Activated T-cell treated with anti-CD3 and anti-CD28 coated beads, Interleukin-2, amount 50 U/mL, for 4 hours (primary cell): ENCODE data around the gene SLC25A41. TPM values are rescaled to one million over a fixed set of nuclear protein-coding genes. Genes with fewer than 3 reads are reported as not detected.
"Not testable (repeated sequence)": the region's sequence is repeated elsewhere in the genome, so short reads cannot be mapped to it uniquely, and the experiment has no call there.

Experiments
- ATAC-seq, 2 donors: fragments of 200-7000 bp; cut with Tn5 transposase; one replicate each; pipeline ENCODE4 v1.10.0; 2021
- DNase-seq: peaks from one replicate; pipeline ENCODE4 v3.0.0-alpha.2; 2020
- H3K27me3 Mint-ChIP-seq: one replicate; pipeline ENCODE4 v1.8.0; 2021; ENCODE audit warnings: low read depth, mixed read lengths
- H3K36me3 Mint-ChIP-seq: one replicate; pipeline ENCODE4 v1.8.0; 2022; ENCODE audit warnings: mixed read lengths; ENCODE audit not compliant: insufficient read depth
- H3K4me1 Mint-ChIP-seq: one replicate; pipeline ENCODE4 v1.8.0; 2021; ENCODE audit warnings: low read depth, mixed read lengths
- H3K4me3 Mint-ChIP-seq: one replicate; pipeline ENCODE4 v1.8.0; 2021; ENCODE audit warnings: mild to moderate bottlenecking, moderate library complexity, mixed read lengths
- H3K9me3 Mint-ChIP-seq: one replicate; pipeline ENCODE4 v1.8.0; 2021; ENCODE audit warnings: mixed read lengths
- total RNA-seq, 3 donors: library from RNA; stranded (reverse); gene quantifications; one replicate each; pipeline ENCODE4 v1.2.1, GENCODE V29; 2021

The SLC25A41 gene
- total RNA-seq, 3 donors from 2014 or later, result not detected

GRCh38 chr19:6452223-6452614 is 18.7 kb upstream of the SLC25A41 start:
- H3K9me3 Mint-ChIP-seq, result no peaks in the 10 kb centered on the region
- H3K36me3 Mint-ChIP-seq, result peaks cover 36% of the 10 kb centered on the region
- ATAC-seq (no peak), DNase-seq (no peak)
- no peaks in the 10 kb centered on the region for H3K4me1 Mint-ChIP-seq
- H3K4me3 Mint-ChIP-seq, result no peak overlapping the region
- H3K27me3 Mint-ChIP-seq, result no peaks in the 10 kb centered on the region

- H3K27me3 Mint-ChIP-seq, result no peaks in the 10 kb centered on the region
- H3K4me3 Mint-ChIP-seq, result no peak overlapping the region
- no peak for ATAC-seq
- no peaks in the 10 kb centered on the region for H3K4me1 Mint-ChIP-seq
- H3K9me3 Mint-ChIP-seq, result no peaks in the 10 kb centered on the region
- H3K36me3 Mint-ChIP-seq, result peaks cover 38% of the 10 kb centered on the region
- DNase-seq, result no peak
Observed at GRCh38 chr19:6451583-6452222, 18.1 kb upstream of the SLC25A41 start.

- Mint-ChIP-seq H3K4me3 (no peak overlapping the region), H3K36me3 (peaks cover 31% of the 10 kb centered on the region), H3K4me1 (no peaks in the 10 kb centered on the region), H3K27me3 (no peaks in the 10 kb centered on the region), H3K9me3 (peaks cover 2% of the 10 kb centered on the region)
- ATAC-seq (no peak), DNase-seq (no peak)
Observed at GRCh38 chr19:6450166-6450565, 16.6 kb upstream of the SLC25A41 start.

GRCh38 chr19:6448045-6448444 is 14.5 kb upstream of the SLC25A41 start:
- H3K27me3 Mint-ChIP-seq, result no peaks in the 10 kb centered on the region
- peaks cover 17% of the 10 kb centered on the region for H3K36me3 Mint-ChIP-seq

GRCh38 chr19:6446452-6446851 is 12.9 kb upstream of the SLC25A41 start:
- Mint-ChIP-seq H3K4me1 (no peaks in the 10 kb centered on the region), H3K9me3 (peaks cover 2% of the 10 kb centered on the region), H3K27me3 (no peaks in the 10 kb centered on the region), H3K36me3 (peaks cover 10% of the 10 kb centered on the region), H3K4me3 (no peak overlapping the region)
- ATAC-seq, result no peak
- DNase-seq, result no peak

More at GRCh38 chr19:6448045-6448444, 14.5 kb upstream of the SLC25A41 start:
- H3K4me1 Mint-ChIP-seq, result no peaks in the 10 kb centered on the region
- peaks cover 2% of the 10 kb centered on the region for H3K9me3 Mint-ChIP-seq
- no peak overlapping the region for H3K4me3 Mint-ChIP-seq
- ATAC-seq (no peak), DNase-seq (no peak)

GRCh38 chr19:6443986-6444385 is 10.4 kb upstream of the SLC25A41 start:
- Mint-ChIP-seq H3K4me1 (no peaks in the 10 kb centered on the region), H3K36me3 (peaks cover 8% of the 10 kb centered on the region), H3K27me3 (no peaks in the 10 kb centered on the region), H3K4me3 (no peak overlapping the region), H3K9me3 (peaks cover 2% of the 10 kb centered on the region)
- DNase-seq, result no peak
- ATAC-seq, result no peak

GRCh38 chr19:6442087-6442688 is 8.6 kb upstream of the SLC25A41 start:
- Mint-ChIP-seq H3K4me1 (no peaks in the 10 kb centered on the region), H3K36me3 (peaks cover 8% of the 10 kb centered on the region), H3K27me3 (no peaks in the 10 kb centered on the region), H3K9me3 (peaks cover 2% of the 10 kb centered on the region), H3K4me3 (no peak overlapping the region)
- DNase-seq (no peak), ATAC-seq (no peak)

GRCh38 chr19:6440905-6441304 is 7.3 kb upstream of the SLC25A41 start:
- H3K36me3 Mint-ChIP-seq, result peaks cover 2% of the 10 kb centered on the region
- no peak for DNase-seq
- no peak for ATAC-seq
- H3K4me3 Mint-ChIP-seq, result no peak overlapping the region
- H3K9me3 Mint-ChIP-seq, result no peaks in the 10 kb centered on the region
- no peaks in the 10 kb centered on the region for H3K4me1 Mint-ChIP-seq
- H3K27me3 Mint-ChIP-seq, result no peaks in the 10 kb centered on the region

GRCh38 chr19:6439743-6440142 is 6.2 kb upstream of the SLC25A41 start:
- H3K4me1 Mint-ChIP-seq, result no peaks in the 10 kb centered on the region
- ATAC-seq, result no peak
- H3K9me3 Mint-ChIP-seq, result no peaks in the 10 kb centered on the region
- DNase-seq, result no peak
- H3K27me3 Mint-ChIP-seq, result no peaks in the 10 kb centered on the region
- H3K4me3 Mint-ChIP-seq, result no peak overlapping the region
- no peaks in the 10 kb centered on the region for H3K36me3 Mint-ChIP-seq

GRCh38 chr19:6433165-6433564 is 398 bp downstream of the SLC25A41 start:
- H3K4me1 Mint-ChIP-seq, result peaks cover 3% of the 10 kb centered on the region
- H3K9me3 Mint-ChIP-seq, result no peaks in the 10 kb centered on the region
- peaks cover 1% of the 10 kb centered on the region for H3K27me3 Mint-ChIP-seq
- no peak overlapping the region for H3K4me3 Mint-ChIP-seq
- no peak for DNase-seq
- no peak for ATAC-seq
- H3K36me3 Mint-ChIP-seq, result no peaks in the 10 kb centered on the region

GRCh38 chr19:6431891-6432290 is 1.7 kb downstream of the SLC25A41 start:
- no peak overlapping the region for H3K4me3 Mint-ChIP-seq
- no peaks in the 10 kb centered on the region for H3K36me3 Mint-ChIP-seq
- DNase-seq (no peak), ATAC-seq (no peak)
- no peaks in the 10 kb centered on the region for H3K9me3 Mint-ChIP-seq
- peaks cover 3% of the 10 kb centered on the region for H3K4me1 Mint-ChIP-seq
- peaks cover 1% of the 10 kb centered on the region for H3K27me3 Mint-ChIP-seq

GRCh38 chr19:6429419-6430221 is 3.9 kb downstream of the SLC25A41 start:
- ATAC-seq (no peak), DNase-seq (no peak)
- Mint-ChIP-seq H3K4me1 (peaks cover 11% of the 10 kb centered on the region), H3K4me3 (peak overlapping the region; percentile 29), H3K36me3 (no peaks in the 10 kb centered on the region), H3K9me3 (no peaks in the 10 kb centered on the region), H3K27me3 (peaks cover 1% of the 10 kb centered on the region)

- not testable (repeated sequence) for H3K36me3 Mint-ChIP-seq, ATAC-seq, H3K27me3 Mint-ChIP-seq, DNase-seq, H3K4me3 Mint-ChIP-seq, H3K9me3 Mint-ChIP-seq
- H3K4me1 Mint-ChIP-seq, result peaks cover 11% of the 10 kb centered on the region
Observed at GRCh38 chr19:6428692-6429418, 4.7 kb downstream of the SLC25A41 start.

GRCh38 chr19:6427131-6427530 is 6.4 kb downstream of the SLC25A41 start:
- peaks cover 24% of the 10 kb centered on the region for H3K4me1 Mint-ChIP-seq
- H3K36me3 Mint-ChIP-seq, result peaks cover 3% of the 10 kb centered on the region
- H3K27me3 Mint-ChIP-seq, result peaks cover 1% of the 10 kb centered on the region
- ATAC-seq (no peak), DNase-seq (no peak)
- H3K9me3 Mint-ChIP-seq, result no peaks in the 10 kb centered on the region
- no peak overlapping the region for H3K4me3 Mint-ChIP-seq
